HG02798 (cell line): ENCODE results near the gene HABP2.

Experiments
- ATAC-seq: cut with Tn5 transposase; IDR thresholded peaks from one replicate; pipeline ENCODE4 v1.9.1; 2021; ENCODE audit warnings: mild to moderate bottlenecking; ENCODE audit not compliant: unreplicated experiment, poor library complexity

Gene HABP2

GRCh38 chr10:113524539-113525490 is 28.0 kb upstream of the HABP2 start:
- no peak for ATAC-seq

GRCh38 chr10:113525713-113526112 is 27.1 kb upstream of the HABP2 start:
- ATAC-seq: no peak

GRCh38 chr10:113527211-113527906 is 25.5 kb upstream of the HABP2 start:
- no peak for ATAC-seq

- no peak for ATAC-seq
Observed at GRCh38 chr10:113528876-113529275, 24.0 kb upstream of the HABP2 start.

- ATAC-seq: no peak
Observed at GRCh38 chr10:113529575-113529974, 23.3 kb upstream of the HABP2 start.

GRCh38 chr10:113530476-113530875 is 22.4 kb upstream of the HABP2 start:
- ATAC-seq: no peak

- ATAC-seq: no peak
Observed at GRCh38 chr10:113532724-113533123, 20.1 kb upstream of the HABP2 start.

GRCh38 chr10:113533801-113534200 is 19.1 kb upstream of the HABP2 start:
- no peak for ATAC-seq

- ATAC-seq: no peak
Observed at GRCh38 chr10:113534423-113534822, 18.4 kb upstream of the HABP2 start.

- no peak for ATAC-seq
Observed at GRCh38 chr10:113537672-113538071, 15.2 kb upstream of the HABP2 start.

GRCh38 chr10:113538151-113538550 is 14.7 kb upstream of the HABP2 start:
- no peak for ATAC-seq

- no peak for ATAC-seq
Observed at GRCh38 chr10:113539789-113540188, 13.1 kb upstream of the HABP2 start.

- ATAC-seq: no peak
Observed at GRCh38 chr10:113540845-113541548, 11.9 kb upstream of the HABP2 start.

- ATAC-seq: no peak
Observed at GRCh38 chr10:113541549-113541927, 11.3 kb upstream of the HABP2 start.

GRCh38 chr10:113543107-113543955 is 9.5 kb upstream of the HABP2 start:
- ATAC-seq: no peak

- no peak for ATAC-seq
Observed at GRCh38 chr10:113544392-113544791, 8.5 kb upstream of the HABP2 start.

GRCh38 chr10:113547426-113547825 is 5.4 kb upstream of the HABP2 start:
- ATAC-seq: no peak

- no peak for ATAC-seq
Observed at GRCh38 chr10:113549856-113550255, 3.0 kb upstream of the HABP2 start.

- ATAC-seq: no peak
Observed at GRCh38 chr10:113550365-113550764, 2.5 kb upstream of the HABP2 start.

GRCh38 chr10:113552014-113552413 is 839 bp upstream of the HABP2 start:
- ATAC-seq: no peak
